SK-N-SH treated with all-trans-retinoic acid at 6 μM for 48 hours (cell line): ENCODE results near the gene FZD7.

Source experiments
- ATAC-seq: fragments of 200-7000 bp; cut with Tn5 transposase; 3 replicates; pipeline ENCODE4 v1.9.1; 2020; ENCODE audit warnings: mild to moderate bottlenecking, moderate library complexity
- ARNTL ChIP-seq: fragments of 450-650 bp; formaldehyde crosslinking; IDR thresholded peaks from 2 replicates; pipeline ENCODE4 v1.5.0; 2020; ENCODE audit warnings: low read depth, mild to moderate bottlenecking, moderate library complexity, borderline replicate concordance
- BACH2 ChIP-seq: fragments of 250-450 bp; sonication (Bioruptor Pico); IDR thresholded peaks from 2 replicates; pipeline ENCODE4 v1.9.0; 2021; ENCODE audit warnings: mild to moderate bottlenecking, borderline replicate concordance
- CSDC2 ChIP-seq: fragments of 250-450 bp; sonication (Bioruptor Pico); IDR thresholded peaks from 2 replicates; pipeline ENCODE4 v1.5.0; 2020; ENCODE audit warnings: mild to moderate bottlenecking, moderate library complexity
- ESRRG ChIP-seq: fragments of 250-450 bp; sonication (Bioruptor Pico); IDR thresholded peaks from 2 replicates; pipeline ENCODE4 v1.6.1; 2021; ENCODE audit warnings: mild to moderate bottlenecking
- GLIS3 ChIP-seq: fragments of 250-450 bp; sonication (Bioruptor Pico); IDR thresholded peaks from 2 replicates; pipeline ENCODE4 v1.5.0; 2020; ENCODE audit warnings: mild to moderate bottlenecking, moderate library complexity
- ISL1 ChIP-seq: fragments of 250-450 bp; sonication (Bioruptor Pico); IDR thresholded peaks from 2 replicates; pipeline ENCODE4 v2.1.2; 2022; ENCODE audit warnings: mild to moderate bottlenecking, moderate library complexity
- OSR1 ChIP-seq: fragments of 250-450 bp; sonication (Bioruptor Pico); IDR thresholded peaks from 2 replicates; pipeline ENCODE4 v1.8.0; 2022; ENCODE audit warnings: moderate library complexity, mild to moderate bottlenecking, inconsistent platforms
- RARB ChIP-seq: fragments of 250-450 bp; sonication (Bioruptor Pico); IDR thresholded peaks from 2 replicates; pipeline ENCODE4 v1.8.0; 2021; ENCODE audit warnings: mild to moderate bottlenecking, moderate library complexity
- SNAI2 ChIP-seq: fragments of 250-450 bp; sonication (Bioruptor Pico); IDR thresholded peaks from 2 replicates; pipeline ENCODE4 v1.5.0; 2020; ENCODE audit warnings: mild to moderate bottlenecking, moderate library complexity
- TCF4 ChIP-seq: fragments of 250-450 bp; sonication (Bioruptor Pico); IDR thresholded peaks from 2 replicates; pipeline ENCODE4 v1.8.0; 2021; ENCODE audit warnings: mild to moderate bottlenecking, moderate library complexity, borderline replicate concordance
- TOX ChIP-seq: fragments of 250-450 bp; sonication (Bioruptor Pico); IDR thresholded peaks from 2 replicates; pipeline ENCODE4 v1.8.0; 2021; ENCODE audit warnings: mild to moderate bottlenecking, moderate library complexity, borderline replicate concordance
- ZFP3 ChIP-seq: fragments of 250-450 bp; sonication (Bioruptor Pico); IDR thresholded peaks from 2 replicates; pipeline ENCODE4 v1.5.0; 2020; ENCODE audit warnings: mild to moderate bottlenecking, moderate library complexity
- ZFP30 ChIP-seq: fragments of 450-650 bp; formaldehyde crosslinking; IDR thresholded peaks from 2 replicates; pipeline ENCODE4 v1.5.0; 2022; ENCODE audit warnings: mild to moderate bottlenecking, moderate library complexity
- ZNF565 ChIP-seq: fragments of 450-650 bp; formaldehyde crosslinking; conservative IDR thresholded peaks from 2 replicates; pipeline ENCODE4 v1.5.0; 2020; ENCODE audit warnings: low read depth, mild to moderate bottlenecking, moderate library complexity
- ZNF70 ChIP-seq: fragments of 450-650 bp; formaldehyde crosslinking; IDR thresholded peaks from 2 replicates; pipeline ENCODE4 v1.5.0; 2020; ENCODE audit warnings: mild to moderate bottlenecking, moderate library complexity
- ZNF8 ChIP-seq: fragments of 450-650 bp; formaldehyde crosslinking; IDR thresholded peaks from 2 replicates; pipeline ENCODE4 v1.5.0; 2020; ENCODE audit warnings: mild to moderate bottlenecking, moderate library complexity
- TF ChIP-seq, protein P1 (sequence below): fragments of 250-450 bp; sonication (Bioruptor Pico); IDR thresholded peaks from 2 replicates; pipeline ENCODE4 v1.8.0; 2021; ENCODE audit warnings: low read depth, mild to moderate bottlenecking, moderate library complexity, borderline replicate concordance
- TF ChIP-seq, protein P2 (sequence below): fragments of 250-450 bp; sonication (Bioruptor Pico); IDR thresholded peaks from 2 replicates; pipeline ENCODE4 v1.5.1; 2021; ENCODE audit warnings: mild to moderate bottlenecking, moderate library complexity
- TF ChIP-seq, protein P3 (sequence below): fragments of 250-450 bp; sonication (Bioruptor Pico); IDR thresholded peaks from 2 replicates; pipeline ENCODE4 v1.5.1; 2020; ENCODE audit warnings: low read depth, mild to moderate bottlenecking, moderate library complexity
- TF ChIP-seq, protein P4 (sequence below): fragments of 250-450 bp; sonication (Bioruptor Pico); IDR thresholded peaks from 2 replicates; pipeline ENCODE4 v1.5.0; 2020; ENCODE audit warnings: mild to moderate bottlenecking, moderate library complexity
- TF ChIP-seq, protein P5 (sequence below): fragments of 250-450 bp; sonication (Bioruptor Pico); IDR thresholded peaks from 2 replicates; pipeline ENCODE4 v1.8.0; 2020; ENCODE audit warnings: mild to moderate bottlenecking, moderate library complexity, borderline replicate concordance

Gene FZD7

DNA sequence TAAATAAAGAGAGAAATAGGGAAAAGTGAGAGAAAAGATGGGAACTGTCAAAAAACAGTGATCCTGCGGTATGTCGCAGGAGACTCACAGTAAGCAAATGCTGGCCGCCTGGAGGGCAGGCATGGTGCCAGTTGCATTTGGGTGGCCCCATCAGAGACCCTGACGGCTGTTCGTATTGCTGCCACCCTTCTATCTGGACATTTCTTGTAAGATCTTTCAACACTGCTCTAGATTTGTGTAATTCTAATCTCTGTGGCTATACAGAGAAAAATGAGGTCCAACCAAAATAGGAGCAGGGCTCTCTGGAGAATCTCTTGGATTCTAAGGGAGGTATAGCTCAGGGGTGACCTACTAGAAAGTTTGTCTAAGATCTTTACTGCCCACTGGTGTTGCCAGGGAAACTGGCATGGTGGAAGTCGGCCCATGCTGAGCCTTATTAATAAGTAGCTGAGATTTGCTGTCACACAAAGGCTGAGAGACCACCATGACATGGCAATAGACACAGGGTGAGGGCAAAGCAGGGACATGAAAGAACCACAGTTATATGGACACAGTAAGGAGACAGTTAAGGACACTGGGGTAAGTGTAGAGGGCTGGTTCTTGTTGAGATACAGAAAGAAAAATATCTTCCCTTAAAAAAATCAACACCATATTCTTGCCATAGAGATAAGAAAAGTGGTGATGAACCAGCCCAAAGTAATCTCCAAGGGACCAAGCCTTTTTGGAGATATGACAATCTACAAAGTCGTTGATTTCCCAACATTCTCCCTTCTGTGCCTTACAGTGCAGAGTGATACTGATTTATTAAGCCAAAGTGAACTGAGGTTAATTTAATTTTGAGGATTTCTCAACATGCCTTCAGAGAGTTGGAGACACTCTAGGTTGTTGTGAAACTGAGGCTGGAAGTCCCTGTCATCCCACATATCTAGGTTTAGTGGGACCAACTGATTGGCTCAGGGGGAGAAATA is 26.4 kb upstream of the FZD7 start:
- peak; percentile 61; the same call in 2 of the 3 replicates for ATAC-seq
- peak; percentile 57 for TF ChIP-seq ISL1
- no peak for TF ChIP-seq SNAI2 (CRISPR knock-in tag)
- TF ChIP-seq GLIS3 (CRISPR knock-in tag) = no peak
- TF ChIP-seq ZNF565 (CRISPR knock-in tag) = no peak
- TF ChIP-seq ARNTL (CRISPR knock-in tag) = no peak
- TF ChIP-seq ZFP30 = no peak
- TF ChIP-seq ESRRG (CRISPR knock-in tag) = no peak

DNA sequence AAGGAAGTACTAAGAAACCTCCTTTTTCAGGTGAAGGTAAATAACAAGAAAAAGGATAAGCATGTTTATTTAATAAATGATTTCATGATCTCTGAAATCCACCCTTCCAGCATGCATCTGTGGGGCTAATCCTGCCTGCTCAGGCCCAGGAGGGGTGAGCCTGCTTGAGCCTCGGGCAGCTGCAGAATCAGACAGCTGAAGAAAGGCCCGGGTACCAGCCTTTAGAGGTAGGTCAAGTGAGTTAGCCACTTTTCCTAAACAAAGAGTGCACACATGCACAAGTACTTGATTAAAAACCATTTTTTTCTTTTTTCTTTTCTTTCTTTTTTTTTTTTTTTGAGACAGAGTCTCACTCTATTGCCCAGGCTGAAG is 25.7 kb upstream of the FZD7 start:
- no peak for ATAC-seq
- no peak for TF ChIP-seq ZNF70
- TF ChIP-seq, protein P1, sequence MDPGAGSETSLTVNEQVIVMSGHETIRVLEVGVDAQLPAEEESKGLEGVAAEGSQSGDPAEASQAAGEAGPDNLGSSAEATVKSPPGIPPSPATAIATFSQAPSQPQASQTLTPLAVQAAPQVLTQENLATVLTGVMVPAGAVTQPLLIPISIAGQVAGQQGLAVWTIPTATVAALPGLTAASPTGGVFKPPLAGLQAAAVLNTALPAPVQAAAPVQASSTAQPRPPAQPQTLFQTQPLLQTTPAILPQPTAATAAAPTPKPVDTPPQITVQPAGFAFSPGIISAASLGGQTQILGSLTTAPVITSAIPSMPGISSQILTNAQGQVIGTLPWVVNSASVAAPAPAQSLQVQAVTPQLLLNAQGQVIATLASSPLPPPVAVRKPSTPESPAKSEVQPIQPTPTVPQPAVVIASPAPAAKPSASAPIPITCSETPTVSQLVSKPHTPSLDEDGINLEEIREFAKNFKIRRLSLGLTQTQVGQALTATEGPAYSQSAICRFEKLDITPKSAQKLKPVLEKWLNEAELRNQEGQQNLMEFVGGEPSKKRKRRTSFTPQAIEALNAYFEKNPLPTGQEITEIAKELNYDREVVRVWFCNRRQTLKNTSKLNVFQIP (CRISPR knock-in tag) = no peak

DNA sequence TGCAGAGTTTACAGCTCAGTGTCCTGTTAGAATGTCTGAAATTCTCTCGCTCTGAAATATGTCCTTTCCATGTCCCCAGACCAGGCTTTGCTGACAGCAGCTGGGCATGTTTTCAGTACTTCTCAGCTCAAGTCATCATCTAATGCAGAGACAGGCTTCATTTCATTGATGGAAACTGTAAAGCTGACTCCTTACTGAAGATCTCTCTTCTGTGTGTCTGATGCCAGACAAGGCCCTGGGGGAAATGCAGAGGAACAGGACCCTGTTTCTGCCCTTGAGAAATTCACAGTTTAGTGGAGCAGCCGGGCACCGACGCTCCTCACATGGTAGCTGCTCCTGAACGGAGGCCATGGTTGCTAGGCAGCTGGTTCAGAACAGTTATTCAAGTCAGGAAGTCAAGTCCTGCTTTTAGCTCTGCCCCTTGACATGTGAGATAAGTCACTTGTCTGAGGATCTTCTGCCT is 24.6 kb upstream of the FZD7 start:
- TF ChIP-seq ESRRG (CRISPR knock-in tag) (no peak), ARNTL (CRISPR knock-in tag) (no peak), BACH2 (no peak), ZFP3 (CRISPR knock-in tag) (no peak)
- TF ChIP-seq, protein P2, sequence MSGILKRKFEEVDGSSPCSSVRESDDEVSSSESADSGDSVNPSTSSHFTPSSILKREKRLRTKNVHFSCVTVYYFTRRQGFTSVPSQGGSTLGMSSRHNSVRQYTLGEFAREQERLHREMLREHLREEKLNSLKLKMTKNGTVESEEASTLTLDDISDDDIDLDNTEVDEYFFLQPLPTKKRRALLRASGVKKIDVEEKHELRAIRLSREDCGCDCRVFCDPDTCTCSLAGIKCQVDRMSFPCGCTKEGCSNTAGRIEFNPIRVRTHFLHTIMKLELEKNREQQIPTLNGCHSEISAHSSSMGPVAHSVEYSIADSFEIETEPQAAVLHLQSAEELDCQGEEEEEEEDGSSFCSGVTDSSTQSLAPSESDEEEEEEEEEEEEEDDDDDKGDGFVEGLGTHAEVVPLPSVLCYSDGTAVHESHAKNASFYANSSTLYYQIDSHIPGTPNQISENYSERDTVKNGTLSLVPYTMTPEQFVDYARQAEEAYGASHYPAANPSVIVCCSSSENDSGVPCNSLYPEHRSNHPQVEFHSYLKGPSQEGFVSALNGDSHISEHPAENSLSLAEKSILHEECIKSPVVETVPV = no peak
- ATAC-seq = peak; percentile 69

DNA sequence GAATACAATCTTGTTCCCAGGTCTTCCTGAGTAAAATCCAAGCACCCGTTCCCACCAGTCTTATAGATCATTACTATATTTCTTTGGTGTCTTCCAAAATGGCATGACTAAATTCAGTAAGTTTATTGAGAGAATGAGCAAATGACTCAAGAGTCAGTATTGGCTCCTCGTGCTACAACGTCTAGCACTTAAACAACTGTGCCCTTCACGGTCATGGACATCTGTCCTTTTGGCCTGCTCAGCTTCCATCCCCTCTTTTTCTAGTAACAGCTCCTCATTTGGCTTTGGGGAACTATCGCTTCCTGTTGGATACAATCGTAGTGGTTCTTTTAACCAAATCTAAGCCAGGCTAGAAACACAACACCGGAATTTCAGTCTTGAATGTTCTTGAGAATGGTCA is 24.1 kb upstream of the FZD7 start:
- TF ChIP-seq, protein P3, sequence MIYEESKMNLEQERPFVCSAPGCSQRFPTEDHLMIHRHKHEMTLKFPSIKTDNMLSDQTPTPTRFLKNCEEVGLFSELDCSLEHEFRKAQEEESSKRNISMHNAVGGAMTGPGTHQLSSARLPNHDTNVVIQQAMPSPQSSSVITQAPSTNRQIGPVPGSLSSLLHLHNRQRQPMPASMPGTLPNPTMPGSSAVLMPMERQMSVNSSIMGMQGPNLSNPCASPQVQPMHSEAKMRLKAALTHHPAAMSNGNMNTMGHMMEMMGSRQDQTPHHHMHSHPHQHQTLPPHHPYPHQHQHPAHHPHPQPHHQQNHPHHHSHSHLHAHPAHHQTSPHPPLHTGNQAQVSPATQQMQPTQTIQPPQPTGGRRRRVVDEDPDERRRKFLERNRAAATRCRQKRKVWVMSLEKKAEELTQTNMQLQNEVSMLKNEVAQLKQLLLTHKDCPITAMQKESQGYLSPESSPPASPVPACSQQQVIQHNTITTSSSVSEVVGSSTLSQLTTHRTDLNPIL (CRISPR knock-in tag) = no peak
- no peak for TF ChIP-seq ZNF8
- TF ChIP-seq, protein P1 (CRISPR knock-in tag) = no peak
- TF ChIP-seq ISL1 = no peak
- no peak for TF ChIP-seq ARNTL (CRISPR knock-in tag)
- TF ChIP-seq, protein P4, sequence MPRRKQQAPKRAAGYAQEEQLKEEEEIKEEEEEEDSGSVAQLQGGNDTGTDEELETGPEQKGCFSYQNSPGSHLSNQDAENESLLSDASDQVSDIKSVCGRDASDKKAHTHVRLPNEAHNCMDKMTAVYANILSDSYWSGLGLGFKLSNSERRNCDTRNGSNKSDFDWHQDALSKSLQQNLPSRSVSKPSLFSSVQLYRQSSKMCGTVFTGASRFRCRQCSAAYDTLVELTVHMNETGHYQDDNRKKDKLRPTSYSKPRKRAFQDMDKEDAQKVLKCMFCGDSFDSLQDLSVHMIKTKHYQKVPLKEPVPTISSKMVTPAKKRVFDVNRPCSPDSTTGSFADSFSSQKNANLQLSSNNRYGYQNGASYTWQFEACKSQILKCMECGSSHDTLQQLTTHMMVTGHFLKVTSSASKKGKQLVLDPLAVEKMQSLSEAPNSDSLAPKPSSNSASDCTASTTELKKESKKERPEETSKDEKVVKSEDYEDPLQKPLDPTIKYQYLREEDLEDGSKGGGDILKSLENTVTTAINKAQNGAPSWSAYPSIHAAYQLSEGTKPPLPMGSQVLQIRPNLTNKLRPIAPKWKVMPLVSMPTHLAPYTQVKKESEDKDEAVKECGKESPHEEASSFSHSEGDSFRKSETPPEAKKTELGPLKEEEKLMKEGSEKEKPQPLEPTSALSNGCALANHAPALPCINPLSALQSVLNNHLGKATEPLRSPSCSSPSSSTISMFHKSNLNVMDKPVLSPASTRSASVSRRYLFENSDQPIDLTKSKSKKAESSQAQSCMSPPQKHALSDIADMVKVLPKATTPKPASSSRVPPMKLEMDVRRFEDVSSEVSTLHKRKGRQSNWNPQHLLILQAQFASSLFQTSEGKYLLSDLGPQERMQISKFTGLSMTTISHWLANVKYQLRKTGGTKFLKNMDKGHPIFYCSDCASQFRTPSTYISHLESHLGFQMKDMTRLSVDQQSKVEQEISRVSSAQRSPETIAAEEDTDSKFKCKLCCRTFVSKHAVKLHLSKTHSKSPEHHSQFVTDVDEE (CRISPR knock-in tag) = no peak
- no peak for TF ChIP-seq GLIS3 (CRISPR knock-in tag)
- no peak for TF ChIP-seq OSR1 (CRISPR knock-in tag)
- TF ChIP-seq ZFP30 = no peak
- TF ChIP-seq, protein P2 = no peak
- TF ChIP-seq, protein P5, sequence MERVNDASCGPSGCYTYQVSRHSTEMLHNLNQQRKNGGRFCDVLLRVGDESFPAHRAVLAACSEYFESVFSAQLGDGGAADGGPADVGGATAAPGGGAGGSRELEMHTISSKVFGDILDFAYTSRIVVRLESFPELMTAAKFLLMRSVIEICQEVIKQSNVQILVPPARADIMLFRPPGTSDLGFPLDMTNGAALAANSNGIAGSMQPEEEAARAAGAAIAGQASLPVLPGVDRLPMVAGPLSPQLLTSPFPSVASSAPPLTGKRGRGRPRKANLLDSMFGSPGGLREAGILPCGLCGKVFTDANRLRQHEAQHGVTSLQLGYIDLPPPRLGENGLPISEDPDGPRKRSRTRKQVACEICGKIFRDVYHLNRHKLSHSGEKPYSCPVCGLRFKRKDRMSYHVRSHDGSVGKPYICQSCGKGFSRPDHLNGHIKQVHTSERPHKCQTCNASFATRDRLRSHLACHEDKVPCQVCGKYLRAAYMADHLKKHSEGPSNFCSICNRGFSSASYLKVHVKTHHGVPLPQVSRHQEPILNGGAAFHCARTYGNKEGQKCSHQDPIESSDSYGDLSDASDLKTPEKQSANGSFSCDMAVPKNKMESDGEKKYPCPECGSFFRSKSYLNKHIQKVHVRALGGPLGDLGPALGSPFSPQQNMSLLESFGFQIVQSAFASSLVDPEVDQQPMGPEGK (CRISPR knock-in tag) = no peak
- TF ChIP-seq TCF4 = no peak
- no peak for TF ChIP-seq CSDC2
- no peak for TF ChIP-seq ZNF565 (CRISPR knock-in tag)
- no peak for TF ChIP-seq RARB (CRISPR knock-in tag)
- TF ChIP-seq ZNF70 = no peak
- TF ChIP-seq ESRRG (CRISPR knock-in tag) = no peak
- TF ChIP-seq SNAI2 (CRISPR knock-in tag) = no peak
- no peak for TF ChIP-seq BACH2
- TF ChIP-seq TOX (CRISPR knock-in tag) = no peak
- no peak for ATAC-seq
